BLaER1 (cell line): Measurements from ENCODE around the gene MFAP2.

ENCODE experiments used
- H3K27ac ChIP-seq: shearing (Covaris generic); formaldehyde crosslinking; 2 replicates; pipeline ENCODE4 v1.8.1; 2022
- H3K27me3 ChIP-seq: shearing (Covaris generic); formaldehyde crosslinking; 2 replicates; pipeline ENCODE4 v1.8.1; 2022
- H3K36me3 ChIP-seq: shearing (Covaris generic); formaldehyde crosslinking; 2 replicates; pipeline ENCODE4 v1.8.1; 2022
- H3K4me1 ChIP-seq: shearing (Covaris generic); formaldehyde crosslinking; 2 replicates; pipeline ENCODE4 v1.8.1; 2022
- H3K4me2 ChIP-seq: shearing (Covaris generic); formaldehyde crosslinking; 2 replicates; pipeline ENCODE4 v1.8.1; 2022
- H3K4me3 ChIP-seq: shearing (Covaris generic); formaldehyde crosslinking; 2 replicates; pipeline ENCODE4 v1.8.1; 2022
- H3K9ac ChIP-seq: shearing (Covaris generic); formaldehyde crosslinking; 2 replicates; pipeline ENCODE4 v1.8.1; 2022
- H3K9me3 ChIP-seq: shearing (Covaris generic); formaldehyde crosslinking; 2 replicates; pipeline ENCODE4 v1.8.1; 2022
- H4K20me1 ChIP-seq: shearing (Covaris generic); formaldehyde crosslinking; 2 replicates; pipeline ENCODE4 v1.8.1; 2022
- Cebpa-rat ChIP-seq: shearing (Covaris generic); IDR thresholded peaks from 2 replicates; pipeline ENCODE4 v1.8.1; 2022

MFAP2 gene

GRCh38 chr1:16925635-16926490, 54.6 kb downstream of the MFAP2 start:
- Histone ChIP-seq H3K4me2 (peak overlapping the region; percentile 49), H3K9ac (no peak overlapping the region), H3K4me3 (no peak overlapping the region), H3K4me1 (peaks cover 69% of the 10 kb centered on the region), H3K36me3 (no peaks in the 10 kb centered on the region), H4K20me1 (peaks cover 52% of the 10 kb centered on the region), H3K27me3 (no peaks in the 10 kb centered on the region), H3K27ac (0 out of 2 replicates have a peak overlapping the region, but pooled peaks have one; percentile 15), H3K9me3 (no peaks in the 10 kb centered on the region)
- TF ChIP-seq Cebpa-rat = no peak

GRCh38 chr1:16924919-16925477, 55.4 kb downstream of the MFAP2 start:
- H3K9me3 ChIP-seq = no peaks in the 10 kb centered on the region
- H4K20me1 ChIP-seq = peaks cover 48% of the 10 kb centered on the region
- TF ChIP-seq Cebpa-rat = no peak
- no peaks in the 10 kb centered on the region for H3K36me3 ChIP-seq
- 0 out of 2 replicates have a peak overlapping the region, but pooled peaks have one; percentile 15 for H3K27ac ChIP-seq
- H3K4me3 ChIP-seq = no peak overlapping the region
- no peak overlapping the region for H3K9ac ChIP-seq
- H3K4me2 ChIP-seq = peak overlapping the region; percentile 49; the same call in 1 of the 2 replicates
- H3K27me3 ChIP-seq = no peaks in the 10 kb centered on the region
- peaks cover 65% of the 10 kb centered on the region for H3K4me1 ChIP-seq
